Aorta (tissue), 5 donors: ENCODE data around the gene ZMPSTE24. TPM values are rescaled to one million over a fixed set of nuclear protein-coding genes. Genes with fewer than 3 reads are reported as not detected.
"Not testable (repeated sequence)": the region's sequence is repeated elsewhere in the genome, so short reads cannot be mapped to it uniquely, and the experiment has no call there.

Experiments used
- ATAC-seq: fragments of 200-7000 bp; cut with Tn5 transposase; one replicate; pipeline ENCODE4 v1.9.1; 2022; ENCODE audit warnings: moderate library complexity; ENCODE audit not compliant: low FRiP score
- DNase-seq, 2 donors: peaks; one replicate each; pipeline ENCODE4 v3.0.0-alpha.2; 2020
- H3K27ac ChIP-seq, 2 donors: one replicate each; pipeline ENCODE4 v1.5.1; 2013; ENCODE audit warnings: low read length in 2 of 2, mild to moderate bottlenecking in 2 of 2, moderate library complexity in 2 of 2, control low read depth in 1 of 2, inconsistent platforms in 1 of 2, low read depth in 1 of 2
- H3K27me3 ChIP-seq, 2 donors: one replicate each; pipeline ENCODE4 v1.6.1; 2013; ENCODE audit warnings: control low read depth in 1 of 2, low read length in 1 of 2, mild to moderate bottlenecking in 1 of 2, moderate library complexity in 1 of 2; ENCODE audit not compliant: insufficient read depth in 2 of 2, control insufficient read depth in 1 of 2
- H3K36me3 ChIP-seq, 2 donors: one replicate each; pipeline ENCODE4 v1.6.1; 2013; ENCODE audit warnings: control low read depth in 1 of 2, low read length in 1 of 2, mild to moderate bottlenecking in 1 of 2; ENCODE audit not compliant: insufficient read depth in 2 of 2, control insufficient read depth in 1 of 2
- H3K4me1 ChIP-seq, 2 donors: one replicate each; pipeline ENCODE4 v1.6.1; 2013; ENCODE audit warnings: low read length in 2 of 2, control low read depth in 1 of 2, mild to moderate bottlenecking in 1 of 2, moderate library complexity in 1 of 2; ENCODE audit not compliant: insufficient read depth in 2 of 2, control insufficient read depth in 1 of 2
- H3K4me3 ChIP-seq, 2 donors: one replicate each; pipeline ENCODE4 v1.5.1; 2013; ENCODE audit warnings: low read length in 2 of 2, control low read depth in 1 of 2, mild to moderate bottlenecking in 1 of 2
- H3K9me3 ChIP-seq: one replicate; pipeline ENCODE4 v1.6.1; 2013; ENCODE audit warnings: mild to moderate bottlenecking, low read length; ENCODE audit not compliant: control insufficient read depth
- WGBS, 2 donors: extraction: QIAGEN DNeasy Blood & Tissue Kit; methylation state at CpG; one replicate each; pipeline ENCODE4 v1.1.7; 2013; 5-methylcytosine and 5-hydroxymethylcytosine counted together
- intact Hi-C, 2 donors: fragments of 100-400 bp; cut with DNase I; formaldehyde crosslinking; loops; one replicate each; pipeline versions ENCODE4 v1.14.2 to v1.15.0; 2022
- polyA plus RNA-seq, 2 donors: library from polyadenylated mRNA; stranded (reverse); fragments of 200-250 nt; gene quantifications; one replicate each; pipeline ENCODE4 v1.2.3, GENCODE V29; 2013
- total RNA-seq, 2 donors: library from RNA; stranded (reverse); fragmentation: NEBNext Ultra II Directional; extraction: Animal tissue kit (Norgen Biotek cat#: 25700); gene quantifications; one replicate each; pipeline ENCODE4 v1.2.1, GENCODE V29; 2021
- donor health status: healthy with polysubstance abuse.
- donor health status: Bipolar disorder and iron deficiency.
- donor health status: DM: no; HTN: no; CAD: no.
- donor health status: DM: no; HTN: no; CAD: no.
- donor health status: DM: yes; HTN: yes; CAD: no.

ZMPSTE24 gene
- total and polyA plus RNA-seq, 4 donors = 27.8 to 56.5 (median 40.0) TPM

- ATAC-seq (peak; percentile 93), DNase-seq (peak; percentile 90 to 95)
- WGBS, 2 donors = 1 to 2% methylated on average over 39 to 42 of the region's 42 CpGs
- H3K4me1 ChIP-seq = no peaks in the 10 kb centered on the region
- peak overlapping the region in 1 of 2 donors; percentile 77 for H3K27ac ChIP-seq
- peak overlapping the region; percentile 28 to 31 for H3K4me3 ChIP-seq
- H3K9me3 ChIP-seq = no peaks in the 10 kb centered on the region
- no peaks in the 10 kb centered on the region for H3K36me3 ChIP-seq
- intact Hi-C loops = loop anchor here (2.0 to 5.0 kb wide), 3 partner anchors 57 to 163 kb away; partner anchors contain the start of genes RLF (in 1 of the 2) and ZMPSTE24 (in 1 of the 2)
- no peaks in the 10 kb centered on the region for H3K27me3 ChIP-seq
These were observed 57.3 kb downstream of the ZMPSTE24 start for GRCh38 chr1:40315239-40315794.

GRCh38 chr1:40315795-40316594 lies 58.0 kb downstream of the ZMPSTE24 start:
- Histone ChIP-seq H3K27me3 (no peaks in the 10 kb centered on the region), H3K4me1 (no peaks in the 10 kb centered on the region), H3K27ac (peak overlapping the region in 1 of 2 donors; percentile 25), H3K4me3 (peak overlapping the region; percentile 28 to 31), H3K36me3 (no peaks in the 10 kb centered on the region), H3K9me3 (no peaks in the 10 kb centered on the region)
- no peak for DNase-seq
- 3% methylated on average over 40 to 41 of the region's 41 CpGs for WGBS, 2 donors
- intact Hi-C loops = loop anchor here (2.0 to 5.0 kb wide), 3 partner anchors 57 to 164 kb away; partner anchors contain the start of genes RLF (in 1 of the 2) and ZMPSTE24 (in 1 of the 2)
- ATAC-seq = peak; percentile 61

GRCh38 chr1:40316595-40317393 lies 58.8 kb downstream of the ZMPSTE24 start, which contains the start of gene COL9A2:
COL9A2 (minus strand) TSS chr1:40317286; CDS start chr1:40317197, 89 bp downstream.
- Histone ChIP-seq H3K27me3 (no peaks in the 10 kb centered on the region), H3K36me3 (no peaks in the 10 kb centered on the region), H3K27ac (no peak within 1 kb of the TSS), H3K4me1 (no peaks in the 10 kb centered on the region), H3K9me3 (no peaks in the 10 kb centered on the region), H3K4me3 (peak within 1 kb of the TSS; percentile 0 to 28)
- ATAC-seq (peak; percentile 68), DNase-seq (peak; percentile 68 to 84)
- intact Hi-C loops = loop anchor here in 1 of 2 donors (5.0 kb wide), 1 partner anchor 164 kb away; no protein-coding TSS in a partner anchor
- 1% methylated on average over 66 to 84 of the region's 84 CpGs for WGBS, 2 donors

- WGBS, 2 donors = 48 to 56% methylated on average over 18 to 21 of the region's 21 CpGs
- H3K9me3 ChIP-seq = no peaks in the 10 kb centered on the region
- no peak overlapping the region for H3K4me3 ChIP-seq
- no peaks in the 10 kb centered on the region for H3K4me1 ChIP-seq
- H3K27ac ChIP-seq = no peak overlapping the region
- intact Hi-C loops = loop anchor here in 1 of 2 donors (5.0 kb wide), 1 partner anchor 165 kb away; no protein-coding TSS in a partner anchor
- no peaks in the 10 kb centered on the region for H3K27me3 ChIP-seq
- ATAC-seq = no peak
- H3K36me3 ChIP-seq = no peaks in the 10 kb centered on the region
- no peak for DNase-seq
These were observed 59.5 kb downstream of the ZMPSTE24 start for GRCh38 chr1:40317394-40318074.

- Histone ChIP-seq H3K9me3 (no peaks in the 10 kb centered on the region), H3K36me3 (no peaks in the 10 kb centered on the region), H3K27me3 (no peaks in the 10 kb centered on the region), H3K27ac (no peak overlapping the region), H3K4me3 (no peak overlapping the region), H3K4me1 (no peaks in the 10 kb centered on the region)
- DNase-seq (no peak), ATAC-seq (no peak)
- 85 to 89% methylated on average over 4 of the region's 4 CpGs for WGBS, 2 donors
- intact Hi-C loops = loop anchor here in 1 of 2 donors (5.0 kb wide), 1 partner anchor 166 kb away; no protein-coding TSS in a partner anchor
These were observed 60.4 kb downstream of the ZMPSTE24 start for GRCh38 chr1:40318476-40318875.

GRCh38 chr1:40318970-40319621 lies 61.1 kb downstream of the ZMPSTE24 start:
- 95 to 96% methylated on average over 4 of the region's 4 CpGs for WGBS, 2 donors

GRCh38 chr1:40331403-40331802 lies 73.4 kb downstream of the ZMPSTE24 start:
- H3K9me3 ChIP-seq, DNase-seq, H3K4me1 ChIP-seq, H3K36me3 ChIP-seq, intact Hi-C loops, H3K4me3 ChIP-seq, ATAC-seq, H3K27me3 ChIP-seq, H3K27ac ChIP-seq: not testable (repeated sequence)
- WGBS, 2 donors = 48 to 55% methylated on average over 1 of the region's 1 CpG

More at GRCh38 chr1:40318970-40319621, 61.1 kb downstream of the ZMPSTE24 start:
- H3K27me3 ChIP-seq = no peaks in the 10 kb centered on the region
- intact Hi-C loops = loop anchor here in 1 of 2 donors (5.0 kb wide), 1 partner anchor 167 kb away; no protein-coding TSS in a partner anchor
- ATAC-seq = no peak
- H3K9me3 ChIP-seq = no peaks in the 10 kb centered on the region
- DNase-seq = no peak
- no peak overlapping the region for H3K27ac ChIP-seq
- no peak overlapping the region for H3K4me3 ChIP-seq
- H3K4me1 ChIP-seq = no peaks in the 10 kb centered on the region
- H3K36me3 ChIP-seq = no peaks in the 10 kb centered on the region
